ENCODE data around the gene ODAD2. TPM values are rescaled to one million over a fixed set of nuclear protein-coding genes. Genes with fewer than 3 reads are reported as not detected.
A peak's percentile ranks its signal among the peaks of the same experiment; 100 is the strongest.

ODAD2 gene
- total RNA-seq, 1 donor from 2014 or later: 0.85 TPM

- no peak for DNase-seq
Observed at GRCh38 chr10:27838901-27839300, 160.0 kb downstream of the ODAD2 start.

GRCh38 chr10:27838361-27838760 is 160.5 kb downstream of the ODAD2 start:
- DNase-seq: no peak

GRCh38 chr10:27834476-27834875 is 164.4 kb downstream of the ODAD2 start:
- no peak for DNase-seq

- no peak for DNase-seq
Observed at GRCh38 chr10:27833792-27834191, 165.1 kb downstream of the ODAD2 start.

GRCh38 chr10:27832826-27833225 is 166.1 kb downstream of the ODAD2 start:
- no peak for DNase-seq

GRCh38 chr10:27826369-27826768 is 172.5 kb downstream of the ODAD2 start:
- no peak for DNase-seq

GRCh38 chr10:27822301-27822700 is 176.6 kb downstream of the ODAD2 start:
- DNase-seq: no peak

GRCh38 chr10:27820637-27821036 is 178.2 kb downstream of the ODAD2 start:
- no peak for DNase-seq

GRCh38 chr10:27819781-27820531 is 178.9 kb downstream of the ODAD2 start:
- peak; percentile 34 for DNase-seq

- peak; percentile 5 for DNase-seq
Observed at GRCh38 chr10:27816320-27816719, 182.6 kb downstream of the ODAD2 start.

GRCh38 chr10:27815846-27816245 is 183.0 kb downstream of the ODAD2 start:
- no peak for DNase-seq

GRCh38 chr10:27815261-27815660 is 183.6 kb downstream of the ODAD2 start:
- DNase-seq: no peak

- no peak for DNase-seq
Observed at GRCh38 chr10:27805180-27805579, 193.7 kb downstream of the ODAD2 start.

GRCh38 chr10:27804136-27804535 is 194.7 kb downstream of the ODAD2 start:
- DNase-seq: no peak

- DNase-seq: no peak
Observed at GRCh38 chr10:27801171-27801785, 197.6 kb downstream of the ODAD2 start.

GRCh38 chr10:27799046-27799445 is 199.8 kb downstream of the ODAD2 start:
- no peak for DNase-seq

GRCh38 chr10:27794157-27794556 is 204.7 kb downstream of the ODAD2 start:
- no peak for DNase-seq

- DNase-seq: no peak
Observed at GRCh38 chr10:27792216-27792615, 206.7 kb downstream of the ODAD2 start.

- DNase-seq: no peak
Observed at GRCh38 chr10:27784272-27784671, 214.6 kb downstream of the ODAD2 start.

GRCh38 chr10:27783660-27784059 is 215.2 kb downstream of the ODAD2 start:
- peak; percentile 86 for DNase-seq

- DNase-seq: no peak
Observed at GRCh38 chr10:27779462-27780015, 219.3 kb downstream of the ODAD2 start.

GRCh38 chr10:27774831-27775230 is 224.0 kb downstream of the ODAD2 start:
- no peak for DNase-seq

- no peak for DNase-seq
Observed at GRCh38 chr10:27771231-27771630, 227.6 kb downstream of the ODAD2 start.

GRCh38 chr10:27770181-27770580 is 228.7 kb downstream of the ODAD2 start:
- DNase-seq: no peak
